ENCODE results near the gene MARF1. TPM values are rescaled to one million over a fixed set of nuclear protein-coding genes. Genes with fewer than 3 reads are reported as not detected.
"Not testable (repeated sequence)": the region's sequence is repeated elsewhere in the genome, so short reads cannot be mapped to it uniquely, and the experiment has no call there.

Gene MARF1
- total RNA-seq, 1 donor from 2014 or later, result 97.1 TPM

DNA sequence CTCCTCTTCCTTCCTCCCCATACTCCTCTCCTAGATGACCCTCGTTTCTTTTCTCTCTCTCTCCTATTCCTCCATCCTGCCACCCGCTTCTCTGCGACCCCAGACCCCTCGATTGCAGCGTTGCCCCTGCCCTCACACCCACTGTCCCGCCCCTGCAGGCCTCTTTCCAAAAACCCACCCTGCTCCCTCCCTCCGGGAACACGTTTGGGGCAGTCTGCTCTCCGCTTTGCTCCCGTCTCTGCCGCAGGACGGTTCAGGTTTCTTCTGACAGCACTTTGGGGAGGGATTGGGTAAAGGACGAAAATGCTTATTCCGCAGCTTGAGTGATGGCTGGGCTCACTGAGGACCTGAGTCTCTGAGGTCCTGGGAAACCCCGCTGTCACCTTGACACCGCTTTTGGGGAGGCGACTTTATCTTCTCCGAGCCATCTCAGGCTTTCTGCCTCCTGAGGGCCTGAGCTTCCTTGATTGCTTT lies 7.8 kb upstream of the MARF1 start:
- DNase-seq (no peak), ATAC-seq (peak; percentile 7)
- Histone ChIP-seq H3K4me3 (peak overlapping the region; percentile 99), H3K9me3 (no peaks in the 10 kb centered on the region), H3K27me3 (no peaks in the 10 kb centered on the region), H3K36me3 (no peaks in the 10 kb centered on the region), H3K4me1 (peaks cover 18% of the 10 kb centered on the region), H3K27ac (peak overlapping the region; percentile 86)
- intact Hi-C loops (cut with DNase I), result no loop called here
- TF ChIP-seq, protein P1, sequence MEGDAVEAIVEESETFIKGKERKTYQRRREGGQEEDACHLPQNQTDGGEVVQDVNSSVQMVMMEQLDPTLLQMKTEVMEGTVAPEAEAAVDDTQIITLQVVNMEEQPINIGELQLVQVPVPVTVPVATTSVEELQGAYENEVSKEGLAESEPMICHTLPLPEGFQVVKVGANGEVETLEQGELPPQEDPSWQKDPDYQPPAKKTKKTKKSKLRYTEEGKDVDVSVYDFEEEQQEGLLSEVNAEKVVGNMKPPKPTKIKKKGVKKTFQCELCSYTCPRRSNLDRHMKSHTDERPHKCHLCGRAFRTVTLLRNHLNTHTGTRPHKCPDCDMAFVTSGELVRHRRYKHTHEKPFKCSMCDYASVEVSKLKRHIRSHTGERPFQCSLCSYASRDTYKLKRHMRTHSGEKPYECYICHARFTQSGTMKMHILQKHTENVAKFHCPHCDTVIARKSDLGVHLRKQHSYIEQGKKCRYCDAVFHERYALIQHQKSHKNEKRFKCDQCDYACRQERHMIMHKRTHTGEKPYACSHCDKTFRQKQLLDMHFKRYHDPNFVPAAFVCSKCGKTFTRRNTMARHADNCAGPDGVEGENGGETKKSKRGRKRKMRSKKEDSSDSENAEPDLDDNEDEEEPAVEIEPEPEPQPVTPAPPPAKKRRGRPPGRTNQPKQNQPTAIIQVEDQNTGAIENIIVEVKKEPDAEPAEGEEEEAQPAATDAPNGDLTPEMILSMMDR (IDR thresholded peaks at IDR 0.05), result no peak

DNA sequence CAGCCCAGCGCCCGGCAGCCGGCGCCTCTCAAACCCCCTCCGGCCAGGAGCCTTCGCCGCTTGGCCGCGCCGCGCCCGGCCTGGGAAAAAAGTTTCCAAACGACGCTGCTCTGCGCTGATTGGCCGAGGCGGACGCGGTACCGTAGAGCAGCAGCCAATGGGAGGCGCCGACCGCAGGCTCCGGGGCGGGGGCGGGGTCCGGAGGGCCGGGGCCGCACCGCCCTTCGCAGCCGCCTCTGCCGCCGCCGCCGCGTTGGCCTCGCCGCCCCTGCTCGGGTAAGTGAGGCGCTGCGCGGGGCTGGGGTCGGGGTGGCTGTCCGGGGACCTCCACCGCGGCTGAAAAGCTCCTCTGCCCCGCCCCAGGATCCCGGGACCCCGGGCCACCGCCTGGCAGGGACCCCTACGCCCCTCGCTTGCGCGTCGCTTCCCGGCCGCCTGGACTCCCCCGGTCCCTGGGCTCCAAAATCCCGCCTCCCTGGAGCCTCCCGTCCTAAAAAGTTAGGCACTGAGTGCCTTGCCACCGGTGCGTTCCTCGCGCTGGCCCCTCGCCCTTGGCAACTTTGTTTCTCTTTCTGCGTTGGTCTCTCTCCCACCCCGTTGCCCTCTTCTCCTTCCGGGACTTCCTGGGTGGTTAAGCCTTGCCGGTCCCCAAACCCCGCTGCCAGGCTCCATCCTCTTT lies 7.2 kb upstream of the MARF1 start, which contains the start of gene NDE1:
NDE1 (plus strand) TSS at position 227 of the 679 bp plus-strand sequence. CDS start 14,534 bp downstream, outside the sequence.
- H3K36me3 ChIP-seq, result no peaks in the 10 kb centered on the region
- TF ChIP-seq, protein P1 (IDR thresholded peaks at IDR 0.05), result no peak
- peak within 1 kb of the TSS; percentile 86 for H3K27ac ChIP-seq
- H3K27me3 ChIP-seq, result no peaks in the 10 kb centered on the region
- DNase-seq, result peak; percentile 96
- peak; percentile 100 for ATAC-seq
- peak within 1 kb of the TSS; percentile 99 for H3K4me3 ChIP-seq
- peaks cover 18% of the 10 kb centered on the region for H3K4me1 ChIP-seq
- no peaks in the 10 kb centered on the region for H3K9me3 ChIP-seq
- intact Hi-C loops (cut with DNase I), result no loop called here

DNA sequence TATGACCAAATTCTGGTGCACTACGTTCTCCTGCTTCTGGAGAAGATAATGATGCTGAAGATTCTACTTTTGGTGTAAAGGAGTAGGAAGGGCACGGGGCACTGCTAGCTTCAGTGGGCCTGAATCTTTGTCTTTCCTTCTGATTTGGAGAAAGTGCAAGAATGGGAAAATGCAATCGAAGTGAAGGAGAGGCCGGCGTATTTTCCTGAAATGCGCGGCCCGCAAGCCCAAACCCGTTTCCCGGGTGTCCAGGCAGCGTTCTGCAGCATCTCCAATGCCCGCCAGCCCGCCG lies 6.7 kb upstream of the MARF1 start:
- peak overlapping the region; percentile 99 for H3K4me3 ChIP-seq
- peaks cover 18% of the 10 kb centered on the region for H3K4me1 ChIP-seq
- peak overlapping the region; percentile 86 for H3K27ac ChIP-seq
- DNase-seq (no peak), ATAC-seq (no peak)
- intact Hi-C loops (cut with DNase I), result no loop called here
- no peaks in the 10 kb centered on the region for H3K27me3 ChIP-seq
- H3K9me3 ChIP-seq, result no peaks in the 10 kb centered on the region
- TF ChIP-seq, protein P1 (IDR thresholded peaks at IDR 0.05), result no peak
- H3K36me3 ChIP-seq, result no peaks in the 10 kb centered on the region

DNA sequence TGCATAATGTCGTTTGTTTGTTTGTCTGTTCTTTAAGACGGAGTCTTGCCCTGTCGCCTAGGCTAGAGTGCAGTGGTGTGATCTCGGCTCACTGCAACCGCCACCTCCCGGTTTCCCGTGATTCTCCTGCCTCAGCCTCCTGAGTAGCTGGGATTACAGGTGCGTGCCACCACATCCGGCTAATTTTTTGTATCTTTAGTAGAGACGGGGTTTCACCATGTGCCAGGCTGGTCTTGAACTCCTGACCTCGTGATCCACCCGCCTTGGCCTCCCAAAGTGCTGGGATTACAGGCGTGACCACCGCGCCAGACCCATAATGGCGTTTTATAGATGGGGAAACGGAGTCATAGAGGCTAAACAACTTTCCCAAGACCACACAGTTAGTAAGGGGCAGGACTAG lies 6.4 kb upstream of the MARF1 start:
- peak overlapping the region; percentile 99 for H3K4me3 ChIP-seq
- ATAC-seq; H3K36me3 ChIP-seq; H3K9me3 ChIP-seq; H3K27ac ChIP-seq; H3K27me3 ChIP-seq; DNase-seq; intact Hi-C loops (cut with DNase I): not testable (repeated sequence)
- H3K4me1 ChIP-seq, result peaks cover 18% of the 10 kb centered on the region

DNA sequence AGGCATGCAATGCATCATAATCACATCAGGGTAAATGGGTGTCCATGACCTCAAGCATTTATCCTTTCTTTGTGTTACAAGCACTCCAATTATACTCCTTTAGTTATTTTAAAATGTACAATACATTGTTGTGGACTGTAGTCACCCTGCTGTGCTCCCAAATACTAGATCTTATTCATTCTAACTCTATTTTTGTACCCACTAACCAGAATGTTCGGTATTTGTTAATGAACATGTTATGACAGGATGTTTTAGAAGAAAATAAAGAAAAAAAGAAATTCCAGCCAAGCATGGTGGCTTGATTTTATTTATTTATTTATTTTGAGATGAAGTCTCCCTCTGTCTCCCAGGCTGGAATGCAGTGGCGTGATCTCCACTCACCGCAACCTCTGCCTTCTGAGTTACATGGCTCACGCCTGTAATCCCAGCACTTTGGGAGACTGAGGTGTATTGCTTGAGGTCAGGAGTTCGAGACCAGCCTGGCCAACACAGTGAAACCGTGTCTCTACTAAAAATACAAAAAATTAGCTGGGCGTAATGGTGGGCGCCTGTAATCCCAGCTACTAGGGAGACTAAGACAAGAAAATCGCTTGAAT lies 5.3 kb upstream of the MARF1 start:
- no peaks in the 10 kb centered on the region for H3K36me3 ChIP-seq
- H3K4me3 ChIP-seq, result no peak overlapping the region
- intact Hi-C loops (cut with DNase I), result no loop called here
- H3K9me3 ChIP-seq, result no peaks in the 10 kb centered on the region
- no peak overlapping the region for H3K27ac ChIP-seq
- peaks cover 18% of the 10 kb centered on the region for H3K4me1 ChIP-seq
- H3K27me3 ChIP-seq, result no peaks in the 10 kb centered on the region
- TF ChIP-seq, protein P1 (IDR thresholded peaks at IDR 0.05), result no peak
- DNase-seq (no peak), ATAC-seq (no peak)

DNA sequence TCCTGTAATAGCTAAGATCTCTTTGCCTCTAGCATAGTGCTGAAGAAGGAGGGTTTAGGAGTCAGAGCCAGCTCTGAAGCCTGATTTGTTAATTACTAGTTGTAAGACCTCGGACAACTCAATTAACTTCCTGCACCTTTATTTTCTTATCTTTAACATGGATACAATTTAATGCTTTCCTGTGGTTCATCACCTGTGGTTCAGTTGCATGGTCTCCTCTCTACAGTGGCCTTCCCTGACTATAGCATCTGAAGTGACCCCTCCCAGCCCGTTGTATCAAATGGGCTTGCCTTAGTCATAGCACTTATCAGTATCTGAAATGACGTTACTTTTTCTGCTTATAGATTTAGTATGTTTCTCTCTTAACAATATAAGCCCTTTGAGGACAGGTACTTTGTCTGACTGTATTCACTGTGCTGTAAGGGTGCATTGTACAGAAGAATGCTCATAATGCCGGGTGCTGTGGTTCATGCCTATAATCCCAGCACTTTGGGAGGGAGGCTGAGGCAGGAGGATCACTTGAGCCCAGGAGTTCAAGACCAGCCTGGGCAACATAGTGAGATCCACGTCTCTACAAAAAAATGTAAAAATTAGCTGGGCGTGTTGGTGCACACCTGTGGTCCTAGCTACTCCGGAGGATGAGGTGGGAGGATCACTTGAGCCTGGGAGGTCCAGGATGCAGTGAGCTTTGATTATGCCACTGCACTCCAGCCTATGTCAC lies 4.5 kb upstream of the MARF1 start:
- no peak for ATAC-seq
- Histone ChIP-seq H3K27me3 (no peaks in the 10 kb centered on the region), H3K9me3 (no peaks in the 10 kb centered on the region), H3K4me1 (peaks cover 18% of the 10 kb centered on the region), H3K4me3 (no peak overlapping the region), H3K27ac (no peak overlapping the region), H3K36me3 (no peaks in the 10 kb centered on the region)
- TF ChIP-seq, protein P1 (IDR thresholded peaks at IDR 0.05), result no peak
- no peak for DNase-seq
- intact Hi-C loops (cut with DNase I), result no loop called here

DNA sequence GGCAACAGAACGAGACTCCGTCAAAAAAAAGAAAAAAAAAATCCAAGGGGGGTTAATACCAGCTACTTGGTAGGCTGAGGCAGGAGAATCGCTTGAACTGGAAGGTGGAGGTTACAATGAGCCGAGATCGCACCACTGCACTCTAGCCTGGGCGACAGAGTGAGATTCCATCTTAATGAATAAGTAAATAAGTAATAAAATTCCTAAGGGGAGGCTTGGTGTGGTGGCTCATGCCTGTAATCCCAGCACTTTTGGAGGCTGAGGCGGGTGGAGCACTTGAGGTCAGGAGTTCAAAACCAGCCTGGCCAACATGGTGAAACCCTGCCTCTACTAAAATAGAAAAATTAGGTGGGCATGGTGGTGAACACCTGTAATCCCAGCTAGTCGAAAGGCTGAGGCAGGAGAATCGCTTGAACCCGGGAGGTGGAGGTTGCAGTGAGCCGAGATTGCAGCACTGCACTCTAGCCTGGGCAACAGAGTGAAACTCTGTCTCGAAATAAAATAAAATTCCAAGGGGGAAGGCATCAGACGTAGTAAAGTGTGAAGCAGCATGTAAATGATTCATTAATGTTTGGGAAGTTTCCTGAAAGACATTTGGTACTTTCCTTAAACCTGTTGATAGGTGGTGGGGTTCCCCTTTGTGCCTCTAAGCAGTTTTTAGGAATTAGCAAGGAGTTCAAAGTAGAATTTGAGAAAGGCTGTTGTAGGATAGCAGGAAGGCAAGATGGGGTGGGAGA lies 3.8 kb upstream of the MARF1 start:
- intact Hi-C loops (cut with DNase I); ATAC-seq: not testable (repeated sequence)

DNA sequence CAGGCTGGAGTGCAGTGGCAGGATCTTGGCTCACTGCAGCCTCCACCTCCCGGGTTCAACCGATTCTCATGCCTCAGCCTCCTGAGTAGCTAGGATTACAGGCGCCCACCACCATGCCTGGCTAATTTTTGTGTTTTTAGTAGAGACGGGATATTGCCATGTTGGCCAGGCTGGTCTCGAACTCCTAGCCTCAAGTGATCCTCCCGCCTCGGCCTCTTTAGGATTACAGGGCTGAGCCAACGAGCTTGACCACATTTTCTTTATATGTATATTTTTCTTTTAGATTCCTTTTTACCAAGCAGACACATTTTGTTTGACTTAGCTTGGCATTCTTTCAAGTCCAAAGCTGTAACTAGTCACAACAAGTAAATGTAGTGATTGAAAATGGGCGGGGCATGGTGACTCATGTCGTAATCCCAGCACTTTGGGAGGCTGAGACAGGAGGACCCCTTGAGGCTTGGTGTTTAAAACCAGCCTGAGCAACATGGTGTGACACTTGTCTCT lies 2.1 kb upstream of the MARF1 start:
- H3K27ac ChIP-seq; H3K4me3 ChIP-seq; DNase-seq; H3K36me3 ChIP-seq; ATAC-seq; intact Hi-C loops (cut with DNase I); H3K27me3 ChIP-seq; H3K9me3 ChIP-seq: not testable (repeated sequence)
- H3K4me1 ChIP-seq, result peaks cover 26% of the 10 kb centered on the region

More for the DNA sequence above, 3.8 kb upstream of the MARF1 start:
- not testable (repeated sequence) for DNase-seq, H3K4me3 ChIP-seq, H3K27ac ChIP-seq, H3K27me3 ChIP-seq, H3K9me3 ChIP-seq, H3K36me3 ChIP-seq
- peaks cover 22% of the 10 kb centered on the region for H3K4me1 ChIP-seq
